ENCODE measurements around the gene IRF1. TPM values are rescaled to one million over a fixed set of nuclear protein-coding genes. Genes with fewer than 3 reads are reported as not detected.

The IRF1 gene
- total and polyA plus RNA-seq, 2 of the 8 experiments (the other 6 are each of a cell fraction or from before 2014, with no cell fraction given), result 4.0 to 8.5 TPM

DNA sequence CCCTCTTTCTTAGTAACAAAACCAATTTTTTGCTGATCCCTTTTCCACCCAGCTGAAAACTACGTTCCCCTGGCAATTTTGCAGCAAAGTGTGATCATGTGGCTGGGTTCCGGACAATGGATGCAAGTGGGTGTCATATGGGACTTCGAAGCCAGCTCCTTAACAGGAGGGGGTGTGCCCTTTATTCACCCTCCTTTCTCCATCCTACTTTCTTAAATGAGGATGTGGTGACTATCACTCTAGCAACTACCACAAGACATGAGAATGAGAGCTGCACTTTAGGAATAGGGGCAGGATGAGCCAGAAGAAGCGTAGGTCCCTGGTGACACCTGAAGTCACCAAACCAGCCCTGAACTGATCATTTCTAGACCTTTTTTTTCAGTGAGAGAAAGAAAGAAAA, 58.9 kb downstream of the IRF1 start (continued):
- TF ChIP-seq, protein P1, sequence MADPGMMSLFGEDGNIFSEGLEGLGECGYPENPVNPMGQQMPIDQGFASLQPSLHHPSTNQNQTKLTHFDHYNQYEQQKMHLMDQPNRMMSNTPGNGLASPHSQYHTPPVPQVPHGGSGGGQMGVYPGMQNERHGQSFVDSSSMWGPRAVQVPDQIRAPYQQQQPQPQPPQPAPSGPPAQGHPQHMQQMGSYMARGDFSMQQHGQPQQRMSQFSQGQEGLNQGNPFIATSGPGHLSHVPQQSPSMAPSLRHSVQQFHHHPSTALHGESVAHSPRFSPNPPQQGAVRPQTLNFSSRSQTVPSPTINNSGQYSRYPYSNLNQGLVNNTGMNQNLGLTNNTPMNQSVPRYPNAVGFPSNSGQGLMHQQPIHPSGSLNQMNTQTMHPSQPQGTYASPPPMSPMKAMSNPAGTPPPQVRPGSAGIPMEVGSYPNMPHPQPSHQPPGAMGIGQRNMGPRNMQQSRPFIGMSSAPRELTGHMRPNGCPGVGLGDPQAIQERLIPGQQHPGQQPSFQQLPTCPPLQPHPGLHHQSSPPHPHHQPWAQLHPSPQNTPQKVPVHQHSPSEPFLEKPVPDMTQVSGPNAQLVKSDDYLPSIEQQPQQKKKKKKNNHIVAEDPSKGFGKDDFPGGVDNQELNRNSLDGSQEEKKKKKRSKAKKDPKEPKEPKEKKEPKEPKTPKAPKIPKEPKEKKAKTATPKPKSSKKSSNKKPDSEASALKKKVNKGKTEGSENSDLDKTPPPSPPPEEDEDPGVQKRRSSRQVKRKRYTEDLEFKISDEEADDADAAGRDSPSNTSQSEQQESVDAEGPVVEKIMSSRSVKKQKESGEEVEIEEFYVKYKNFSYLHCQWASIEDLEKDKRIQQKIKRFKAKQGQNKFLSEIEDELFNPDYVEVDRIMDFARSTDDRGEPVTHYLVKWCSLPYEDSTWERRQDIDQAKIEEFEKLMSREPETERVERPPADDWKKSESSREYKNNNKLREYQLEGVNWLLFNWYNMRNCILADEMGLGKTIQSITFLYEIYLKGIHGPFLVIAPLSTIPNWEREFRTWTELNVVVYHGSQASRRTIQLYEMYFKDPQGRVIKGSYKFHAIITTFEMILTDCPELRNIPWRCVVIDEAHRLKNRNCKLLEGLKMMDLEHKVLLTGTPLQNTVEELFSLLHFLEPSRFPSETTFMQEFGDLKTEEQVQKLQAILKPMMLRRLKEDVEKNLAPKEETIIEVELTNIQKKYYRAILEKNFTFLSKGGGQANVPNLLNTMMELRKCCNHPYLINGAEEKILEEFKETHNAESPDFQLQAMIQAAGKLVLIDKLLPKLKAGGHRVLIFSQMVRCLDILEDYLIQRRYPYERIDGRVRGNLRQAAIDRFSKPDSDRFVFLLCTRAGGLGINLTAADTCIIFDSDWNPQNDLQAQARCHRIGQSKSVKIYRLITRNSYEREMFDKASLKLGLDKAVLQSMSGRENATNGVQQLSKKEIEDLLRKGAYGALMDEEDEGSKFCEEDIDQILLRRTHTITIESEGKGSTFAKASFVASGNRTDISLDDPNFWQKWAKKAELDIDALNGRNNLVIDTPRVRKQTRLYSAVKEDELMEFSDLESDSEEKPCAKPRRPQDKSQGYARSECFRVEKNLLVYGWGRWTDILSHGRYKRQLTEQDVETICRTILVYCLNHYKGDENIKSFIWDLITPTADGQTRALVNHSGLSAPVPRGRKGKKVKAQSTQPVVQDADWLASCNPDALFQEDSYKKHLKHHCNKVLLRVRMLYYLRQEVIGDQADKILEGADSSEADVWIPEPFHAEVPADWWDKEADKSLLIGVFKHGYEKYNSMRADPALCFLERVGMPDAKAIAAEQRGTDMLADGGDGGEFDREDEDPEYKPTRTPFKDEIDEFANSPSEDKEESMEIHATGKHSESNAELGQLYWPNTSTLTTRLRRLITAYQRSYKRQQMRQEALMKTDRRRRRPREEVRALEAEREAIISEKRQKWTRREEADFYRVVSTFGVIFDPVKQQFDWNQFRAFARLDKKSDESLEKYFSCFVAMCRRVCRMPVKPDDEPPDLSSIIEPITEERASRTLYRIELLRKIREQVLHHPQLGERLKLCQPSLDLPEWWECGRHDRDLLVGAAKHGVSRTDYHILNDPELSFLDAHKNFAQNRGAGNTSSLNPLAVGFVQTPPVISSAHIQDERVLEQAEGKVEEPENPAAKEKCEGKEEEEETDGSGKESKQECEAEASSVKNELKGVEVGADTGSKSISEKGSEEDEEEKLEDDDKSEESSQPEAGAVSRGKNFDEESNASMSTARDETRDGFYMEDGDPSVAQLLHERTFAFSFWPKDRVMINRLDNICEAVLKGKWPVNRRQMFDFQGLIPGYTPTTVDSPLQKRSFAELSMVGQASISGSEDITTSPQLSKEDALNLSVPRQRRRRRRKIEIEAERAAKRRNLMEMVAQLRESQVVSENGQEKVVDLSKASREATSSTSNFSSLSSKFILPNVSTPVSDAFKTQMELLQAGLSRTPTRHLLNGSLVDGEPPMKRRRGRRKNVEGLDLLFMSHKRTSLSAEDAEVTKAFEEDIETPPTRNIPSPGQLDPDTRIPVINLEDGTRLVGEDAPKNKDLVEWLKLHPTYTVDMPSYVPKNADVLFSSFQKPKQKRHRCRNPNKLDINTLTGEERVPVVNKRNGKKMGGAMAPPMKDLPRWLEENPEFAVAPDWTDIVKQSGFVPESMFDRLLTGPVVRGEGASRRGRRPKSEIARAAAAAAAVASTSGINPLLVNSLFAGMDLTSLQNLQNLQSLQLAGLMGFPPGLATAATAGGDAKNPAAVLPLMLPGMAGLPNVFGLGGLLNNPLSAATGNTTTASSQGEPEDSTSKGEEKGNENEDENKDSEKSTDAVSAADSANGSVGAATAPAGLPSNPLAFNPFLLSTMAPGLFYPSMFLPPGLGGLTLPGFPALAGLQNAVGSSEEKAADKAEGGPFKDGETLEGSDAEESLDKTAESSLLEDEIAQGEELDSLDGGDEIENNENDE (IDR thresholded peaks at IDR 0.05; ENCODE audit: insufficient replicate concordance, low read length), result no peak
- TF ChIP-seq SP4 (IDR thresholded peaks at IDR 0.05; ENCODE audit: low read length) (no peak), TBP (IDR thresholded peaks at IDR 0.05; ENCODE audit: low read depth, low read length) (no peak), CEBPB (IDR thresholded peaks at IDR 0.05; ENCODE audit: low read depth, low read length) (no peak), TEAD4 (IDR thresholded peaks at IDR 0.05; ENCODE audit: low read depth, low read length) (no peak), EP300 (IDR thresholded peaks at IDR 0.05; ENCODE audit: borderline replicate concordance in 1 of 2, low read depth in 2 of 2, low read length in 2 of 2) (no peak), POLR2A (IDR thresholded peaks at IDR 0.05; ENCODE audit: control extremely low read depth in 1 of 2, low read depth in 2 of 2, low read length in 2 of 2) (no peak), MAX (IDR thresholded peaks at IDR 0.05) (no peak), HDAC2 (IDR thresholded peaks at IDR 0.05; ENCODE audit: borderline replicate concordance in 1 of 2, low read depth in 2 of 2, low read length in 2 of 2) (no peak), TAF7 (optimal IDR thresholded peaks at IDR 0.05; ENCODE audit: borderline replicate concordance, low read depth, low read length) (no peak)

All from H1 (cell line).